Loucy (cell line): ENCODE results near the gene ZNF76.

Experiments used
- H2AFZ ChIP-seq: fragments of 200-600 bp; sonication (generic); 2 replicates; pipeline ENCODE4 v1.6.0; 2016; ENCODE audit warnings: antibody characterized with exemption, mild to moderate bottlenecking, low read length, moderate library complexity
- H3F3A ChIP-seq: fragments of 200-600 bp; 2 replicates; pipeline ENCODE4 v1.6.0; 2016; ENCODE audit warnings: antibody characterized with exemption, low read depth, mild to moderate bottlenecking
- H3K27me3 ChIP-seq: fragments of 200-600 bp; sonication (generic); 2 replicates; pipeline ENCODE4 v1.6.1; 2014; ENCODE audit warnings: low read length, mild to moderate bottlenecking; ENCODE audit not compliant: insufficient read depth, poor library complexity, severe bottlenecking
- H3K36me3 ChIP-seq: fragments of 200-600 bp; sonication (generic); 2 replicates; pipeline ENCODE4 v1.6.1; 2016; ENCODE audit warnings: low read length; ENCODE audit not compliant: insufficient read depth
- H3K4me1 ChIP-seq: fragments of 200-600 bp; sonication (generic); 2 replicates; pipeline ENCODE4 v1.5.1; 2014; ENCODE audit warnings: low read length, mild to moderate bottlenecking; ENCODE audit not compliant: insufficient read depth, poor library complexity, severe bottlenecking
- H3K4me2 ChIP-seq: fragments of 200-600 bp; sonication (generic); 2 replicates; pipeline ENCODE4 v1.6.0; 2014; ENCODE audit warnings: antibody characterized with exemption, low read length, low read depth, mild to moderate bottlenecking; ENCODE audit not compliant: poor library complexity, severe bottlenecking
- H3K4me3 ChIP-seq: fragments of 200-600 bp; sonication (generic); 2 replicates; pipeline ENCODE4 v1.5.1; 2014; ENCODE audit warnings: low read length, mild to moderate bottlenecking, mixed read lengths; ENCODE audit not compliant: poor library complexity, severe bottlenecking
- H3K79me2 ChIP-seq: fragments of 200-600 bp; sonication (generic); 2 replicates; pipeline ENCODE4 v1.6.1; 2014; ENCODE audit warnings: low read length; ENCODE audit not compliant: insufficient read depth
- H3K9ac ChIP-seq: fragments of 200-600 bp; sonication (generic); 2 replicates; pipeline ENCODE4 v1.6.0; 2014; ENCODE audit warnings: mild to moderate bottlenecking, low read depth, low read length, moderate library complexity; ENCODE audit not compliant: poor library complexity, severe bottlenecking
- H3K9me2 ChIP-seq: fragments of 200-600 bp; sonication (generic); replicated peaks from 2 replicates; pipeline ENCODE4 v1.6.1; 2016; ENCODE audit warnings: low read depth, low read length, mixed read lengths
- H3K9me3 ChIP-seq: fragments of 200-600 bp; sonication (generic); 2 replicates; pipeline ENCODE4 v1.6.1; 2014; ENCODE audit warnings: mild to moderate bottlenecking, antibody characterized with exemption, low read length, low read depth; ENCODE audit not compliant: insufficient read depth
- H4K20me1 ChIP-seq: fragments of 200-600 bp; sonication (generic); 2 replicates; pipeline ENCODE4 v1.6.0; 2014; ENCODE audit warnings: antibody characterized with exemption, low read length, mild to moderate bottlenecking; ENCODE audit not compliant: insufficient read depth, poor library complexity, severe bottlenecking
- EZH2phosphoT487 ChIP-seq: fragments of 200-600 bp; IDR thresholded peaks from 2 replicates; pipeline ENCODE4 v1.6.1; 2018; ENCODE audit warnings: antibody characterized with exemption, mild to moderate bottlenecking, moderate library complexity, borderline replicate concordance
- TF ChIP-seq, protein P1 (sequence below): fragments of 200-600 bp; sonication (generic); conservative IDR thresholded peaks from 2 replicates; pipeline ENCODE4 v1.5.1; 2014; ENCODE audit warnings: mild to moderate bottlenecking, antibody characterized with exemption, low read length

ZNF76 gene

DNA sequence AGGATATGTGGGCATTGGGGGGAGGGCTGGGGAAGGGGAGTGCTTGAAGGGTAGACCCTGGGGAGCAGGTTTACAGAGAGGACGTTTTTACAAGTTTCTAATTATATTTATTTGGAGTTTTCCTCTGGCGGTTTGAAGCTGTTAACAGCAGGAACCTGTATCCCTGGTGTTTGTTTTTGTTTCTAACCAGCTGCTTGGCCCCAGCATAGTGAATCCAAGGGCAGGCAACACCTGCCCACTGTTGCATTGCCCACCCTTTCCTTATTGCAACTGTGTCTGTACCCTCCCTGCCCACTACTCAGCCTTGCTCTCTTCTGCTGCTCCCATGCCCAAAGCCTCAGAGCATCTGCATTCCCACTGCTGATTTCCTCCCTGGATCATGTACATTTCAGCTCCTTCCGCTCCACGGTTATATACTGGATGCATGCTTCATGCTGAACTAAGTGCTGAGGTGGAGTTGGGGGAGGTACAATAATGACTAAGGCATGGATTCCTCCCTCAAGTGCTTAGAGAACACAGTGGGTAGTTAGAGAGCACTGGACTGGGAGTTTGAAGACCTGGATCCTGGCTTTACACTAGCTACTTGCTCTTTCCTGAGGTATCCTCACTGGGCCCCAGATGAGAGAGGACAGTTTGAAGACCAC, 39.7 kb upstream of the ZNF76 start:
- H4K20me1 ChIP-seq, result no peaks in the 10 kb centered on the region
- H3K9ac ChIP-seq, result no peak overlapping the region
- no peaks in the 10 kb centered on the region for H3K79me2 ChIP-seq
- H3K36me3 ChIP-seq, result no peaks in the 10 kb centered on the region
- H2AFZ ChIP-seq, result no peak overlapping the region
- H3K4me3 ChIP-seq, result no peak overlapping the region
- no peaks in the 10 kb centered on the region for H3K9me3 ChIP-seq
- H3K27me3 ChIP-seq, result no peaks in the 10 kb centered on the region
- H3F3A ChIP-seq, result no peaks in the 10 kb centered on the region
- no peak overlapping the region for H3K4me2 ChIP-seq
- TF ChIP-seq, protein P1, sequence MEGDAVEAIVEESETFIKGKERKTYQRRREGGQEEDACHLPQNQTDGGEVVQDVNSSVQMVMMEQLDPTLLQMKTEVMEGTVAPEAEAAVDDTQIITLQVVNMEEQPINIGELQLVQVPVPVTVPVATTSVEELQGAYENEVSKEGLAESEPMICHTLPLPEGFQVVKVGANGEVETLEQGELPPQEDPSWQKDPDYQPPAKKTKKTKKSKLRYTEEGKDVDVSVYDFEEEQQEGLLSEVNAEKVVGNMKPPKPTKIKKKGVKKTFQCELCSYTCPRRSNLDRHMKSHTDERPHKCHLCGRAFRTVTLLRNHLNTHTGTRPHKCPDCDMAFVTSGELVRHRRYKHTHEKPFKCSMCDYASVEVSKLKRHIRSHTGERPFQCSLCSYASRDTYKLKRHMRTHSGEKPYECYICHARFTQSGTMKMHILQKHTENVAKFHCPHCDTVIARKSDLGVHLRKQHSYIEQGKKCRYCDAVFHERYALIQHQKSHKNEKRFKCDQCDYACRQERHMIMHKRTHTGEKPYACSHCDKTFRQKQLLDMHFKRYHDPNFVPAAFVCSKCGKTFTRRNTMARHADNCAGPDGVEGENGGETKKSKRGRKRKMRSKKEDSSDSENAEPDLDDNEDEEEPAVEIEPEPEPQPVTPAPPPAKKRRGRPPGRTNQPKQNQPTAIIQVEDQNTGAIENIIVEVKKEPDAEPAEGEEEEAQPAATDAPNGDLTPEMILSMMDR, result no peak
- TF ChIP-seq EZH2phosphoT487, result no peak
- no peaks in the 10 kb centered on the region for H3K9me2 ChIP-seq
- no peaks in the 10 kb centered on the region for H3K4me1 ChIP-seq

DNA sequence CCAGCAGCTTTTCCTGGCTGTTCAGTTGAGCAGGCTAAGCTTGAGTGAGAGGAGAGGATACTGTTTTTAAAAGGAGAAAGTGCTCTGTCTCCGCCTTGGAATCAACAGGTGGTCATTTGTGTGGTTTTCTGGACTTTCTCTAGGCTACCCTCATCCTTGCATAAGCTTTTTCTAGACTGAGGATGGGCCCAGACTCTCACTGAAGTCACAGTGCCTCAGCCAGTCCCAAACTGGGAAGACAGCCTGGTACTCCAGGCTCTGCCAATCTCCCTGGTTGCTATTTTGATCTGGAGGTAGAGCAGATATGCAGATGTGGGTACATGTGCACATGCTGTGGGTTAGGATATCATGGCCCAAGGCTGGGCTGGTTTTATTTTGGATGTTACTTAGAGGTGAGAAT, 38.8 kb upstream of the ZNF76 start:
- H2AFZ ChIP-seq, result no peak overlapping the region
- no peak overlapping the region for H3K4me3 ChIP-seq
- H3K36me3 ChIP-seq, result no peaks in the 10 kb centered on the region
- TF ChIP-seq EZH2phosphoT487, result no peak
- TF ChIP-seq, protein P1, result no peak
- H3K4me1 ChIP-seq, result no peaks in the 10 kb centered on the region
- H3K4me2 ChIP-seq, result no peak overlapping the region
- H3K9me2 ChIP-seq, result no peaks in the 10 kb centered on the region
- H3K9me3 ChIP-seq, result no peaks in the 10 kb centered on the region
- H3K79me2 ChIP-seq, result no peaks in the 10 kb centered on the region
- H3F3A ChIP-seq, result no peaks in the 10 kb centered on the region
- no peak overlapping the region for H3K9ac ChIP-seq
- no peaks in the 10 kb centered on the region for H4K20me1 ChIP-seq
- no peaks in the 10 kb centered on the region for H3K27me3 ChIP-seq

DNA sequence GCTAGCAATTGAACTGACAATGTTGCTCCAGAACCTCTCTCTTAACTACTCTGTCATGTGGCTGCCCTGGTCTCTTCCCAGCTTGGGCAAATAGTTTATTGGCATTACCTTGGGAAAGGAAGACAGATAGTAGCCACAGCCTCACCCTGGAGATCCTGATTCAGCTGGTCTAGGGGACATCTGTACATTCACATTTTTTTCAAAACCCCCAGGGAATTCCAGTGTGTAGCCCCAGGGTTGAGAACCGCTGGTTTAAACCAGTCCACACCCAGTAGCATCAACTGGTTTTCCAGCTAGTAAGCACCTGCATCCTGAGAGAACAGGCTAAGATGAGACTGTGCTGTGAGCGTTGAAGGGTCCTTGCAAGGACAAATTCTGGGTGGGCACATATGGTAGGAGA, 36.1 kb upstream of the ZNF76 start:
- no peaks in the 10 kb centered on the region for H3K9me3 ChIP-seq
- no peak overlapping the region for H3K4me2 ChIP-seq
- H3F3A ChIP-seq, result no peaks in the 10 kb centered on the region
- no peaks in the 10 kb centered on the region for H4K20me1 ChIP-seq
- H3K27me3 ChIP-seq, result no peaks in the 10 kb centered on the region
- H3K9me2 ChIP-seq, result no peaks in the 10 kb centered on the region
- no peak overlapping the region for H3K9ac ChIP-seq
- no peaks in the 10 kb centered on the region for H3K79me2 ChIP-seq
- H2AFZ ChIP-seq, result no peak overlapping the region
- H3K36me3 ChIP-seq, result no peaks in the 10 kb centered on the region
- no peaks in the 10 kb centered on the region for H3K4me1 ChIP-seq
- H3K4me3 ChIP-seq, result no peak overlapping the region
- TF ChIP-seq EZH2phosphoT487, result no peak
- TF ChIP-seq, protein P1, result no peak
